ENCODE data around the gene PCCB. TPM values are rescaled to one million over a fixed set of nuclear protein-coding genes. Genes with fewer than 3 reads are reported as not detected.

Gene PCCB
- total and polyA plus RNA-seq, 2 of the 8 experiments (the other 6 are each of a cell fraction or from before 2014, with no cell fraction given) = 56.7 to 84.4 TPM

GRCh38 chr3:136280961-136281360 lies 30.8 kb downstream of the PCCB start:
- H3K79me1 ChIP-seq (ENCODE audit: low read depth, low read length) = no peaks in the 10 kb centered on the region
- H3K18ac ChIP-seq (ENCODE audit: extremely low read depth, low read length) = no peak overlapping the region
- peaks cover 0 to 22% (median 7%) of the 10 kb centered on the region in 4 experiments; a peak in 5 of 8 replicates for H3K36me3 ChIP-seq (ENCODE audit: control insufficient read depth in 2 of 4, insufficient read depth in 4 of 4, low read length in 3 of 4)
- H2BK12ac ChIP-seq (ENCODE audit: low read depth, low read length) = no peak overlapping the region
- H2BK15ac ChIP-seq (ENCODE audit: low read length) = no peak overlapping the region
- H2BK5ac ChIP-seq (ENCODE audit: low read depth, low read length) = no peak overlapping the region
- H4K8ac ChIP-seq (ENCODE audit: extremely low read depth, insufficient read depth, low read length) = no peak overlapping the region
- no peak overlapping the region for H4K91ac ChIP-seq (replicated peaks; ENCODE audit: insufficient read length, low read length)
- 91% methylated on average over 2 of the region's 2 CpGs; no CpG with 5 or more reads in 1 of the 2 experiments for WGBS, 2 experiments (ENCODE audit: extremely low coverage in 1 of 2, insufficient coverage in 1 of 2, insufficient read length in 1 of 2, insufficient replicate concordance in 2 of 2, low coverage in 1 of 2, low lambda C conversion rate in 2 of 2, missing lambda C conversion rate in 1 of 2)
- ChIA-PET POLR2A (ENCODE audit: partially characterized antibody) (no interaction called here), CTCF (ENCODE audit: partially characterized antibody) (no interaction called here)
- H3K79me2 ChIP-seq (ENCODE audit: control insufficient read depth in 1 of 2, insufficient read depth in 2 of 2, low read length in 2 of 2) = peaks cover 0 to 20% of the 10 kb centered on the region in 2 experiments; a peak in 2 of 4 replicates
- no peak overlapping the region for H4K5ac ChIP-seq (ENCODE audit: insufficient read length, low read depth, low read length)
- H3K23ac ChIP-seq (ENCODE audit: insufficient read length) = no peak overlapping the region
- no peak overlapping the region for H2BK20ac ChIP-seq (ENCODE audit: low read length)
- H3K27ac ChIP-seq (ENCODE audit: low read depth, low read length) = no peak overlapping the region
- no peak overlapping the region for H2AFZ ChIP-seq (ENCODE audit: low read length)
- no peak for DNase-seq (ENCODE audit: low read depth in 1 of 2, low spot score in 2 of 2)
- no peak for TF ChIP-seq MAFK (IDR thresholded peaks at IDR 0.05; ENCODE audit: low read depth, low read length)
- TF ChIP-seq BACH1 (IDR thresholded peaks at IDR 0.05; ENCODE audit: low read length) = no peak
- TF ChIP-seq SAP30 (IDR thresholded peaks at IDR 0.05; ENCODE audit: insufficient read depth, insufficient replicate concordance, low read length) = no peak
- no peak for TF ChIP-seq CREB1 (IDR thresholded peaks at IDR 0.05)
- no peak for TF ChIP-seq RXRA (IDR thresholded peaks at IDR 0.05; ENCODE audit: insufficient read depth, low read depth, low read length)
- no peak for TF ChIP-seq HDAC2 (IDR thresholded peaks at IDR 0.05; ENCODE audit: borderline replicate concordance in 1 of 2, low read depth in 2 of 2, low read length in 2 of 2)
- TF ChIP-seq TEAD4 (IDR thresholded peaks at IDR 0.05; ENCODE audit: low read depth, low read length) = no peak
- TF ChIP-seq SIRT6 (IDR thresholded peaks at IDR 0.05; ENCODE audit: low read length) = no peak
- no peak overlapping the region for H3K4me3 ChIP-seq (ENCODE audit: extremely low read depth in 1 of 4, insufficient read depth in 2 of 4, low read depth in 3 of 4, low read length in 4 of 4)
- H3K56ac ChIP-seq (replicated peaks; ENCODE audit: insufficient read length, low read depth, low read length) = no peak overlapping the region
- no peak overlapping the region for H3K4ac ChIP-seq (replicated peaks; ENCODE audit: insufficient read length, low read depth, low read length)
- no peaks in the 10 kb centered on the region for H3K27me3 ChIP-seq (replicated peaks in 1 of 4; ENCODE audit: control insufficient read depth in 3 of 4, extremely low read depth in 1 of 4, insufficient read depth in 3 of 4, low read length in 3 of 4)
- no peaks in the 10 kb centered on the region; the same call in 1 of the 2 replicates for H3K23me2 ChIP-seq (ENCODE audit: low read depth, low read length)
- peaks cover 9 to 18% of the 10 kb centered on the region in 2 experiments for H3K9me3 ChIP-seq (ENCODE audit: insufficient read depth in 2 of 2, low read depth in 1 of 2, low read length in 1 of 2)
- no peak overlapping the region for H2BK120ac ChIP-seq (replicated peaks; ENCODE audit: low read depth, low read length)
- H2AK5ac ChIP-seq (ENCODE audit: low read depth, low read length) = no peak overlapping the region
- no peak overlapping the region for H3K9ac ChIP-seq (replicated peaks in 1 of 4; ENCODE audit: extremely low read depth in 1 of 4, low read depth in 3 of 4, low read length in 3 of 4)
- H3K4me1 ChIP-seq (replicated peaks in 1 of 4; ENCODE audit: control insufficient read depth in 3 of 4, insufficient read depth in 4 of 4, low read length in 3 of 4) = peaks cover 1 to 10% (median 7%) of the 10 kb centered on the region in 4 experiments; a peak in 6 of 7 replicates
- FAIRE-seq = no peak
- no peak overlapping the region for H3K14ac ChIP-seq (ENCODE audit: insufficient read length)
- H3K4me2 ChIP-seq (ENCODE audit: insufficient read depth in 1 of 2, low read depth in 2 of 2, low read length in 2 of 2) = no peak overlapping the region
- H4K20me1 ChIP-seq (replicated peaks in 1 of 2; ENCODE audit: control insufficient read depth in 1 of 2, insufficient read depth in 2 of 2, low read length in 2 of 2) = no peaks in the 10 kb centered on the region
